Hematopoietic multipotent progenitor cell treated with erythropoietin and hydrocortisone succinate and interleukin-3 and kit ligand, for 17 days (in vitro differentiated cells): ENCODE data around the gene MYO9A.

Experiments used
- DNase-seq: peaks from one replicate; pipeline ENCODE4 v3.0.0-alpha.2; 2015; ENCODE audit warnings: low spot score

MYO9A gene

DNA sequence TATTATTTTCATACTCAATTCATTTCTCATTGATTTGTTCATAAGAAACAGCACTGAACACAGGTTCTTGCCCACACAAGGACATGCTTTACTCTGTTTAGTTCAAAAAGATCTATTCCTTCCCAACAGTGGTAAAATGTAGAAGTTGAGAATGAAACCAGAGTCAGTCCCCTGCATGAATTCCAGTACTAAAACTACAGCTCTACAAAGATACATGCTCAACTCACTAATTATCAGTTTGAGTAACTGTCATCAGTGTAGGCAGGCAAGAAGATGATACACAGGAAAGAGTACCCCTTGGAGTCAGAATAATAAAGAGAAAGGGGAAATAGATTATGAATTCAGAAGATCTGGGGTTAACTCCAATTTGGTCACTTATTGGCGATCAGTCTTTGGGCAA lies 264.4 kb downstream of the MYO9A start:
- DNase-seq = no peak

DNA sequence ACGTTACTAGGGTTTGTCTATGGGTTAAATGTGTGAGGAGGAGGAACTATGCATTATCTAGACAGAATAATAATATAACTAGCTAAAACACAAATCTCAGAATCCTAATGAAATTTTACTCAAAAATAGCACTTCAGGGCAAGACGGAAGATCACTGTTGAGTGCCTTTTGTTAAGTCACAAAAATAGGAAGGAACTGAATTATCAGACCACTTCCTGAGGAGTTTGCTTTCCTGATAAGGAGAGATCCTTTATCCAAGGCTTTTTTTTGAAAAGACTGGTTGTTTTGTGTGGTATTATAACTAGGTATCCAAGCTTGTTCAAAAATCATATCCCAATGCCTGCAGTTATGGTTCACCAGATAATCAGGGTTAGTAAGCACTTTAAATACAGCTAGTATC lies 273.0 kb downstream of the MYO9A start:
- no peak for DNase-seq

DNA sequence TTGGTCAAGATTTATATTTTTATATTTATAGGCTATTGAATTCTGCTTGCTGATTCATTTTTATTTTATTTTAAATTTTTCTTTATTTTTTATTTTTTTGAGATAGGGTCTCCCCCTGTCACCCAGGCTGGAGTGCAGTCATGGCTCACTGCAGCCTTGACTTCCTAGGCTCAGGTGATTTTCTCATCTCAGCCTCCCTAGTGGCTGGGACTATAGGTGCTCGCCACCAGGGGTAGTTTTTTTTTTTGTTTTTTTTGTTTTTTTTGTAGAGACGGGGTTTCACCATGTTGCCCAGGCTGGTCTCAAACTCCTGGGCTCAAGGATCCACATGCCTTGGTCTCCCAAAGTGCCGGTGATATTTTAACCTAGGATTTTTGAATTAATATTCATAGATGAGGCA lies 276.4 kb downstream of the MYO9A start:
- DNase-seq = no peak

DNA sequence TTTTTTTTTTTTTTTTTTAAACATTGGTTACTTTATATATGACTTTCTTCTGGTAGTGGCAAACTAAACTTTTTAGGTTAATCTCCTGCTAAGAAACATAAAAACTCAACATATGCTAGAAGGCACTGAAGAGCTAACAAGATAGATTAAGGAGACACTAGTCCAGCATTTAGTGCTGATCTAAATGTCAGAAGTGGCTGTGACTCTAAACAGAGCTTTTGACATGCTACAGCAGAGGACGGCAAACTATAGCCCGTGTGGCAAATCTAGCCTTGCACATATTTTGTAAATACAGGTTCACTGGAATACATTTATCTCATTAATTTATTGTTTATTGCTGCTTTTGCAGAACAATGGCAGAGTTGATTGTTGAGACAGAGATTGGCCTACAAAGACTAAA lies 287.0 kb downstream of the MYO9A start:
- no peak for DNase-seq

DNA sequence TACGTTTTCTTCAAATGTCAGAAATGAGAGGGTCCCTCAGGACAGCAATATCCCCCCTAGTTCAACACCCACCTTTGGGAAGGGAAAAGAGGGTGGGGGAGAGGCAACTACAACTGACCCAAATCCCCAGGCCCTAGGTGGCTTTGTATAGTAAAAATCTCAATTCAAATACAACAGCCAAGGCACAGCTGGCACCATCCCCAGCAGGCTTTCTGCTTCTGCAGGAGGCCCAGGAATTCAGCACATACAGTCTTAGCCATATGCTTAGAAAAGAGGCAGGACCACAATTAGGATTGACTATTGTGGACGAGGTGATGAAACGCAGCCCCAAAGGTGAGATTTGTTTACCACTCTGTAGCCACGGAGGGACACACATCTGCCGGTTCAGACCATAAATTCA lies 291.8 kb downstream of the MYO9A start:
- no peak for DNase-seq

DNA sequence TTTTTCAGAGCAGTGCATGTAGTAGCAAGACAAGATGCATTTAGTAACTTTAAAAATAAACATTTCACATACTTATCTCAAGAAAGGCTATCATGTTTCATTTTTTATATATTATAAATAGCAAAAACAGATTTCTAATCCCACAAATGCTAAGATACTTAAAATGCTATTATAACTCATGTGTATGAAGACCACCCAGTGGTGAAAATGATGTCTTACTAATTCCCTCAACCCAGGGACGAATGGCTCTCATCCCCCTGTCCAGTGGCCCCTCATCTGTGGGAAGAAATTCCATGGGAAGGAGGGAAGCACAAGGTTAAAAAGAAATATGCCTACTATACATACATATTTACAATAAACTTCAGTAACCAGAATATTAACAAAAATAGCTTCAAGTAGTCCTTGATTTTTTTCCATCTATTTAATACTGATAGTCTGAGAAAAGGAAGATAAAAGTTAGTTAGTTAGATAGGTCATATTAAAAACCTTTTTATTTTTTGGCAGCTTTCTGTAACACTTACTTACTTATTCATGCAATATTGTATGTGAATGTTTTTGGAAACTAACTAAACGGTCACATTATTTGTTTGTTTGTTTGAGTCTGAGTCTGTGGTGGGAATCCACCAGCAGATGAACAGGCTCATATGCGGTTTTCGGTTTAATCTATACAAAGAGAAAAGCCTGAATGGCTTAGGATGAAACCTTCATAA lies 292.8 kb downstream of the MYO9A start:
- no peak for DNase-seq

DNA sequence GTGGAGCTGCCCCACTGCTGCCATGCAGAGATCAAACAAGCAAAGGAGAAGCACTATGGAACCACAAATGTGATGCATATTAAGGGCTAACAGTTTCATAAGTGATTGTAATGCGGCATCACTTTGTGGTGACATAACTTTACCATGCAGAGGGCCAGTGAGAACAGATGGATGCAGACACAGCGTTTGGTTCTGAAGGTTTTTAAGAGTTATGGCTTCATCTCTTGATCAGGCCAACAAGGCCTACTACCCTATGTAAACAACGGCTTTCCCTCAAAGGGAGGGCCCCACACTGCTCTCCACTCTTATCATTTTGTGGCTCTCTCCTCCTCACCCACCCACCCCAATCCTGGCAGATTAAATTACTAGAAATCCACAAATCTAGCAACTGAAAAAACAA lies 294.1 kb downstream of the MYO9A start:
- no peak for DNase-seq

DNA sequence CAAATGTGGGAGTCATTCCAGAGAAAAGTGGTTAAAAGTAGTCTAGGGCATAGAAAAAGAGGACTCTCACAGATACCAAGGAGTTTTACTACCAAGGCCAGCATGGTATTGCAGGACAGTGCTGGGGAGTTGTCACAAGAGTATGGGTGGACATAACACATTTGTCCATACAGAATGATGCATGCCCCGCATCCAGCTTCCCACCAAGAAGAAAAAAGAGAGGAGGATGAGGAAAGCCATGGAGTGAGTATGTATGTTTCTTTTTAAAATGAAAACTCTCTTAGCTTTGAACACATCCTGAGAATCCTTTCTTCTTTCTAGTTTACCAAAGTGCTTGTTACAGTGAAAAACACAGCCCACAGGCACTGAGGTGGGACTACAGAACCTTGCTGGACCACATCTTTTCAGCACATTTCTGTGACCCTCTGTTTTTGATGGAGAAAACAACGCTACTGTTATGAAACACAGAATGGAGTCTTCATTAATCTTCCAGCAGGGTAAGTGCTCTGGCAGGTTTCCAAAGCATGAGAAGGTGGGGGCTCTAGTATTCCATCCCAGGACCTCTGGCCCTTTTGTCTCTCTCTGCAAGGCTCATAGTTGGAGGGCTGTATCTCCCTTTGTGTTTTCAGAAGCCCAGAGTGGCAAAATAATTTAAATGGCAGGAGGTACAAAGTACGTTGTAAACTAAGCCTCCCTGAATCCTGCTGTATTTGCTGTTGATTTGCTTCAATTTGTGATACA lies 294.9 kb downstream of the MYO9A start:
- DNase-seq = no peak

DNA sequence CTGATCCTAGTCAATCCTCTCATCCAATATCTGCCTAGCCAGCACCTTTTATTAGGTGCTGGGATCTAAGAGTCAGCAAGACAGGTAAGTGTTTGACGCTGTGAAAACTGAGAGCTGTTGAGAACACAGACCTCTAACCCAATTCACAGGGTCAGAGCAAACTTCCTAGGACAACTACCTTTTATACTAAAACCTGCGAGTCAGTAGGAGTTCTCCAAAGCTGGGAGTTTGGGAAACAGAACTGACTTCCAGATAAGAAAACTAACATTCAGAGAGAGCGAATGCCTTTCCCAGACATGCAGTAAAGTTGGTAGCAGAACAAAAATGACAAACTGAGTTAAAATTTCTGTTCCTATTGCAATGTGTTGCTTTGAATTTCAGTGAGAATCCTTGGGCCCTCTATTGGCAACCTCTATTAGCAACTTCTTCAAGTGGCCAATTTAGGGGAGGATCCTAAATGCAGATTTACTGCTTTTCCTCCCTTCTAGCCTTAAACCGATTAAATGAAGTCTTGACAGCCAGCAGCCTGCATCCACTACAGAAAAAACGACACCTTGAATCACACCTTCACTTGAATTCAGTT lies 296.3 kb downstream of the MYO9A start:
- no peak for DNase-seq

DNA sequence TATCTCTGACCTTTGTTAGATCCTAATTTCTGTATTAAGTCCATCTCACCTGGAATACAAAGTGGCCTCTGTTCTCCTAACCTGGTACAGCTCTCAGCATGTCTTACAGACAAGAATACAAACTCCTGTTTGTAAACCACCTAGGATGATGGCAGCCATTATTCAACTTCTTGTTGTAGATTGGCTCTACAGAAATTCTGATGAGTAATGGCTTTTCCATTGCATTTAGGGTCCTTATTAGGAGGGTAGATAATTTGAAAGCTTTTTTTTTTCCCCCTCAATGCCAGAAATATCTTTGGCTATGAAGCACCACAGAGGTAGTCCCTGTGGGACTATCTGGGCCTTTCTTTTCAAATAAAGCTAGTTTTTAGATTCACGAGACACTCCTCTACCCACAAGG lies 297.8 kb downstream of the MYO9A start:
- no peak for DNase-seq

DNA sequence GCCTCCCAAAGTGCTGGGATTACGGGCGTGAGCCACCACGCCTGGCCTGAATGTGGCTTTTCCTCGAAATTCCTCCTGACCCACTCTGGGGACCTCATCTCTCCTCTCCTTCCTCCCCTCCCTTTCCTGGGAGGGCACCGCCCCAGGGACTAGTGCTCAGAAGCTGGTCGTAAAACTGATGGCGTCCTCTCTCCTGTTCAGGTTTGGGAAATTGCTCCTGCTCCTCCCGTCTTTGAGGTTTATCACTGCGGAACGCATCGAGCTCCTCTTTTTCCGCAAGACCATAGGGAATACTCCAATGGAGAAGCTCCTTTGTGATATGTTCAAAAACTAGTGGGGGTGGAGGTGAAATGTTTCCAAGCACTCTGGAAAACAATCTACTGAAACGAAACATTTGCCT lies 300.6 kb downstream of the MYO9A start:
- DNase-seq = no peak

DNA sequence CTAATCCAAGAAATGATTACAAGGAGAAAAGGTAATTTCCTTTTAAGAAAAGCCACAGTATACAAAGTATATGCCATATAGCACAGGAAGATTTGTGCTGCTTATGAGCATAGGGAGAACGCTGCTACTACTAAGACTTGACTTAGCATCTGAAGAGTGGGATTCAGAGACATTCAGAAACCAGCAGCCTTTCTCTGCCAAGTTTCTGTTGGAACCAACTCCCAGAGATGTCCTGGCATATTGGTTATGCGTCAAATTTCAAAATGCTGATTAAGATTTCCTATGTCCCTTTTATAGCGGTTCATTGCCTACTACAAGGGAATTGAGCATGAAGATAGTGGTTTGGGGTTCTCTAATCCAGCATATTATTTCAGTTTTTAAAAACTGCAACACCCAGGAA lies 302.6 kb downstream of the MYO9A start:
- DNase-seq = no peak

DNA sequence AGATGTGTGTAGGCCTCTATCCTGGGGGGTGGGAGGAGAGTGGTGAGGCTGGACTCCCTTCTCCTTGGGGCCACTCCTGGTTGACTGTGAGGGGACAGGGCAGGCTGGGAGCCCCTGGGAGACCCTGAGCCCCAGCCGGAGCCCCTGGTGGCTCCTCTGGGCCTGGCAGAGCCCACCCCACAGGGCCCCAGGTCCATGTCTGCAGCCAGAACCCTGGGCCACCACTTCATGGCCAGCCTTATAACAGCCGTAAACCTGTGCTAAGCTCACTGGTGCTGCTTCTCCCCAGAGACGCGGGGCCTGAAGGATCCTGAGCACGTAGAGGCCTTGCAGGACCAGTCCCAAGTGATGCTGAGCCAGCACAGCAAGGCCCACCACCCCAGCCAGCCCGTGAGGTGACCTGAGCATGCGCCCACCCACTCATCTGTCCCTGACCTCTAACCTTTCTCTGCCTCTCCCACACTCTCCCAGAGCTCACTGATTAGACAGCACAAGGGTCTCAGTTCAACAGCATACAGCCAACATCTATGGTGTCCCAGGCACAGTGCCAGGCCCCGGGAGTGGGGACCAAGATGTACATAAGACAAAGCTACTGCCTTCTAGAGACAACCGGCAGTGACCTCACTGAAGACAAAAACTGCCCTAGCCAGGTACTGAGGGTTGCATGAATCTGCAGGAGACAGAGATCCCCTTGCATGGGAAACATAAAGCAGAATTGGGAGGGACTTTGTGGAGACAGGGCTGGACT lies 304.1 kb downstream of the MYO9A start:
- DNase-seq = no peak

DNA sequence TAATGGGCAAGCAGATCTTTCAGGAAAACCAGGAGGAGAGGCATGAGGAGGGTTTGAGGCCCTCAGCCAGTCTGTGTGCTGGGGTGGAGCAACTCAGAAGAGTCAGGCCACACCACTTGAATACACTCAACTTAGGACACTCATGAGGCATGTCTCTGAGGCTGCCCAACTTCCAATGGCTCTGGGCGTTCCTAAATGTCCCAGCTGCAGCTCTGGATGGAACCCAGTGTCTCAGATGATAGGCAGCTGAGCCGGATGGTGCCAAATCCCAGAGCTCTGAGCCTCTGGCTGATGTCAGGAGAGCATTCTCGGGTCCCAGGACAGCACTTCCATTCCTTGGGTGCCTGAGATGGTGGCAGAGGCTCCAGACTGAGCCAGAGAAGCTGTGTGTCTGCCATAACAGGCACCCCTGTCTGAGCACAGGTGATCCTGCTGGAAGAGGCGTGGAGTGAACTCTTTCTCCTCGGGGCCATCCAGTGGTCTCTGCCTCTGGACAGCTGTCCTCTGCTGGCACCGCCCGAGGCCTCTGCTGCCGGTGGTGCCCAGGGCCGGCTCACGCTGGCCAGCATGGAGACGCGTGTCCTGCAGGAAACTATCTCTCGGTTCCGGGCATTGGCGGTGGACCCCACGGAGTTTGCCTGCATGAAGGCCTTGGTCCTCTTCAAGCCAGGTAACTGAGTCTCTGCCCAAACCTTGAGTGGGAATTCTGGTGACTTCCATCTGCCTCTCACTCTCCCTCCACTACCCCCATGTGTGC lies 304.8 kb downstream of the MYO9A start:
- DNase-seq = no peak

DNA sequence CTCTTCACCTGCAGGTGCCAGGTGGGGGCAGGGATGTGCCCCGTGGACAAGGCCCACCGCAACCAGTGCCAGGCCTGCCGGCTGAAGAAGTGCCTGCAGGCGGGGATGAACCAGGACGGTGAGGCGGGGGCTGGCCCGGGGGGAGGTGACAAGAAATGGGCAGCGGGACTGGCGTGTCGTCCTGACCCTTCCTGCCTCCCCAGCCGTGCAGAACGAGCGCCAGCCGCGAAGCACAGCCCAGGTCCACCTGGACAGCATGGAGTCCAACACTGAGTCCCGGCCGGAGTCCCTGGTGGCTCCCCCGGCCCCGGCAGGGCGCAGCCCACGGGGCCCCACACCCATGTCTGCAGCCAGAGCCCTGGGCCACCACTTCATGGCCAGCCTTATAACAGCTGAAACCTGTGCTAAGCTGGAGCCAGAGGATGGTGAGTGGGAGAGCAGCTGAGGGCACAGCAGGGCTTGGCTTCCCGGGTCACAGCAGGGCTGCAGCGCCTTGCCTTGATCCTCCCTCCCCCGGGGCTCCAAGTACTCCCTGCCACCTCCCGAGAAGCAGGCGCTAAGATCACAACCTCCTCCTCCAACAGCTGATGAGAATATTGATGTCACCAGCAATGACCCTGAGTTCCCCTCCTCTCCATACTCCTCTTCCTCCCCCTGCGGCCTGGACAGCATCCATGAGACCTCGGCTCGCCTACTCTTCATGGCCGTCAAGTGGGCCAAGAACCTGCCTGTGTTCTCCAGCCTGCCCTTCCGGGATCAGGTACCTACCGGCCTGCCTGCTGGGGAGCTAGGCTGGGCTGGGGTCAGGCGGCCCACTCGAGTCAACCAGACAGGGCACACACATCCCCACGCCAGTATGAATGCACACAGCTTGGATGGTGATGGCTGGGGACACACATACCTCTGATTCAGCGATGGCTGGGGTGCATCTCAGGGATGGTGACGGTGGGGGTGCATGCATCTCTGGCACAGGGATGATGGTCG lies 305.9 kb downstream of the MYO9A start:
- no peak for DNase-seq

DNA sequence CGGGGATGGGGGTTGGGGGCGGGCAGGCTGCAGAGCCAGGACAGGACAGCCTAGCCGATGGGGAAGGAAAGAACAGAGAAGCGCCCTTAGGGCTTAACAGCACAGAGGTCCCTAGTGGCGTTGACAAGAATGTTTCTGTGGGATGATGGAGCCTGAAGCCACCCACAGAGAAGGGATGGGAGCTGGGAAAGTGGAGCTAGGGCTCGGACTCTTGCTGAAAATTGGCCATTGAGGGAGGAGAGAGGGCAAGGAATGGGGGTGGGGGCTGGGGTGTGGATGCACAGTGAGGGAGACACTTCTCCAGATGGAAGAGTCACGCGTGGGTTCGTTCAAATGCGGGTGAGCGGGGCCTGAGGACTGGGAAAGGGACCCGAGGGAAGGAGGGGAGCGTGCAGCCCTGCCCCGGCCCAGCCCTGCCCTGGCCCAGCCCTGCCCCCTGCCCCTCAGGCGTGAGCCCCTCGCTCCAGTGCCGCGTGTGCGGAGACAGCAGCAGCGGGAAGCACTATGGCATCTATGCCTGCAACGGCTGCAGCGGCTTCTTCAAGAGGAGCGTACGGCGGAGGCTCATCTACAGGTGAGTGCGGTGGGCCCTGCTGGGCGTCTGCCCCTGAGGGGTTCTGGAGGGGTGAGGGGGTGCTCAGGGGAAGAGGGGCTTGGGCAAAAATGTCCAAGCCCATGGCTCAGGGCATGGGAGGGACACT lies 306.8 kb downstream of the MYO9A start:
- DNase-seq = no peak

DNA sequence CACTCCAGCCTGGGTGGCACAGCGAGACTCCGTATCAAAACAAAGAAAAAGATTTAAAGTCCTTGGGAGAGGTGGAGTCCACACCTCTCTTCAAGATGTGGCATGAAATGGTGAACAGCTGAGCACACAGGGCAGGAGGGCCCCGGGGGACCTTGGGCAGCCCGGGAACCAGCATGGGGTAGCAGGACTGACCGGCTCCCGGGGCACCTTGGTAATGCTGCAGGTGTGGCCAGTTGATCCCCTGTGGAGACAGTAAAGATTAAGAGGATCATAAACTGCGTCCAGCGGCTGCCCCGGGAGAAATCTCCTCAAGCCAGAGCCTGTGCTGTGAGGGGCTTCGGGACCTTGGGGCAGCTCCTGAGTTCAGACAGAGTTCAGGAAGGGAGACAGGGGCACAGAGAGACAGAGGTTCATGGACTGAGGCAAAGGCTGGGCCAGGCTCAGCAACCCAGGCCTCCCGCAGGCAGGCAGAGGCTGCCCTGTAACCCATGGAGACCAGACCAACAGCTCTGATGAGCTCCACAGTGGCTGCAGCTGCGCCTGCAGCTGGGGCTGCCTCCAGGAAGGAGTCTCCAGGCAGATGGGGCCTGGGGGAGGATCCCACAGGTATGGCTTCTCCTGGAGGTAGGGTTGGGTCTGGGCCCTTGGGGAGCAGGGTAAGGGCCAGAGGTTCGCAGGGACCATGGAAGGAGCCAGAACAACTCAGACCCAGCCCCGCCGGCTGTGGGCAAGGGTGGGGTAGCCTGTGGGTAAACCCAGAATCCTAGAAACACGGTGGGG lies 307.5 kb downstream of the MYO9A start, which contains the start of gene NR2E3:
NR2E3 (plus strand) TSS at position 299 of the 780 bp plus-strand sequence; CDS start at position 489, 190 bp downstream.
- DNase-seq = no peak

DNA sequence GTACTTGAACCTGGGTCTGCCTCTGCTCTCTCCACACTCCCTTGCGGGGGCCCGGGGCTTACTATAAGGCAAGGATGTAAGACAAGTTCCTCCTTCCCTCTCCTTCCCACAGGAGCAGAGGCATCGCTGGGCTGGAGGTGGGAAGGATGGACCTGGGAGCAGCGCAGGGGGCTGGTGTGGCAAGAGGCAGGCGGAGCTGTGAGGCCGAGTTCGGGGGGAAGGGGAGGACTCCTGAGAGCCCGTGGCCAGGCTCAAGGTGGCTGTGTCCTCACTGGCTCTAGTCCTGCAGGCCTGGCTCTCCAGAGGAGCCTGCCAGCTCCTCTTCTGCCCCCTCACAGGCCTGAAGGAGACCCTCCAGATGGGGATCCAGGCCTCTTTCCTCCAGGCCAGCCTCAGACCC lies 308.6 kb downstream of the MYO9A start:
- DNase-seq = no peak

DNA sequence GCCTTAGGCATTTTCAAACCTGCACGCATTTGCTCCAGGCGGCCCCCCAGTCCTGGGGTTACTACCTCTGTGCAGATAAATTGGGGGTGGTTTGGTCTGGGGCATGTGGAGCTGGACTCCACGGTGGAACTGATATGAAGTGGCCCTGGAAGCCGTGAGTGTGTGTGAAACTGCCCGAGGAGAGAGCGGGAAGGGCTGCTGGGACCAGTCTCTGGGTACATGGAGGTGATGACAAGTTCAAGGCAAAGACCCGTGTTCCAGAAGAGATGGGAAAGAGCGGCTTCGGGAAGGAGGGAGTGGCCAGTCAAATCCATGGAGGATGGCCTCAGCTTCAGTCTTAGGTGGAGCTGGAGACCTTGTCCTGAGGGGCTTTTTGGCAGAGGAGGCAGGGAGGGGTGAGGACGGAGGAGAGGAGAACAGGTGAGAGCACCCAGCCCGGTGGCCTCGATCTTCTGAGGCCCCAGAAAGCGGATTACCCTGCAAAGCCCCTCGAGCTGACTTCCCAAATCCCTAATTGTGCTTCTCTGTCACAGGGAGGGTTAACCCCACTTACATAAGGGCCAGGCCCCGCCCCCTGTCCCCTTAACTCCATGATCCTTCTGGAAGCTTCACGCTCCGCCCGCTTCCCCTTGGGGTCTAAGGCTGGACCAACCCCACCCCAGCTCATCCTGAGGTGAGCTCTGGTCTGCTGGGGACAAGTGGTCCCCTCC lies 309.5 kb downstream of the MYO9A start:
- no peak for DNase-seq
